K562 (cell line): ENCODE measurements around the gene CISD3. TPM values are rescaled to one million over a fixed set of nuclear protein-coding genes. Genes with fewer than 3 reads are reported as not detected.
A peak's percentile ranks its signal among the peaks of the same experiment; 100 is the strongest.

Experiments
- MGA ChIP-seq: fragments of 450-650 bp; IDR thresholded peaks from 2 replicates; pipeline ENCODE4 v1.6.1; 2016; ENCODE audit warnings: mild to moderate bottlenecking, moderate library complexity
- REST ChIP-seq, 2 experiments: fragments of 450-650 bp; formaldehyde crosslinking in 1 of 2; IDR thresholded peaks; 2 replicates each; pipeline versions ENCODE4 v1.4.0 to v1.6.1; 2014 to 2020; ENCODE audit warnings: mild to moderate bottlenecking in 2 of 2, borderline replicate concordance in 1 of 2, low read depth in 1 of 2
- ZNF511 ChIP-seq: sonication (generic); formaldehyde crosslinking; IDR thresholded peaks from 2 replicates; pipeline ENCODE4 v1.8.0; 2022; ENCODE audit warnings: mild to moderate bottlenecking, missing genetic modification reagents
- ZNF707 ChIP-seq: fragments of 250-450 bp; sonication (Bioruptor Pico); conservative IDR thresholded peaks from 2 replicates; pipeline ENCODE4 v1.8.0; 2022; ENCODE audit warnings: inconsistent platforms, mild to moderate bottlenecking, moderate library complexity
- polyA plus RNA-seq, 8 experiments: library from polyadenylated mRNA; depleted of rRNA in 4 of 8; stranded (reverse) in 5 of 8; unstranded in 3 of 8; fragments of >200 nt; fragmentation: Nextera tagmentation in 2 of 8; fragmentation: Illumina TruSeq in 1 of 8; extraction: Ambion mirVana in 2 of 8; extraction: Trizol in 1 of 8; gene quantifications; 2 replicates each; pipeline versions ENCODE4 v1.2.1 to v1.2.3, GENCODE V29; 2011 to 2014; ENCODE audit warnings: inconsistent platforms in 1 of 8, missing spikeins in 1 of 8
- total RNA-seq, 7 experiments: library from RNA; depleted of rRNA in 6 of 7; stranded (reverse); fragments of >200 nt in 6 of 7; fragmentation: Illumina TruSeq in 2 of 7; extraction: Trizol in 2 of 7; gene quantifications; 2 replicates each; pipeline versions ENCODE4 v1.2.1 to v1.2.3, GENCODE V29; 2011 to 2021; ENCODE audit warnings: low replicate concordance in 1 of 7

Gene CISD3
- total and polyA plus RNA-seq, 9 of the 15 experiments (the other 6 are each of a cell fraction or from before 2014, with no cell fraction given) = 5.0 to 60.7 (median 15.7) TPM

GRCh38 chr17:38761612-38762011 is 31.5 kb downstream of the CISD3 start (continued):
- TF ChIP-seq REST (IDR thresholded peaks at IDR 0.05; ENCODE audit: borderline replicate concordance) (peak; percentile 57; the same call in 1 of the 2 replicates), REST (CRISPR knock-in tag; IDR thresholded peaks at IDR 0.05; ENCODE audit: low read depth) (no peak), ZNF511 (no peak), MGA (no peak), ZNF707 (CRISPR knock-in tag) (no peak)
